KMS-11 (cell line): ENCODE measurements around the gene FOXO3.
A peak's percentile ranks its signal among the peaks of the same experiment; 100 is the strongest.

Experiments
- H2AFZ ChIP-seq: fragments of 200-600 bp; sonication (generic); 2 replicates; pipeline ENCODE4 v1.6.1; 2016; ENCODE audit warnings: antibody characterized with exemption, mixed run types, low read depth
- H3K27ac ChIP-seq: fragments of 200-600 bp; sonication (generic); 2 replicates; pipeline ENCODE4 v1.6.1; 2016; ENCODE audit warnings: mild to moderate bottlenecking, mixed run types
- H3K27me3 ChIP-seq: fragments of 200-600 bp; sonication (generic); 2 replicates; pipeline ENCODE4 v1.6.1; 2017; ENCODE audit warnings: mild to moderate bottlenecking, low read depth, mixed run types, moderate library complexity; ENCODE audit not compliant: insufficient read depth
- H3K36me3 ChIP-seq: fragments of 200-600 bp; sonication (generic); 2 replicates; pipeline ENCODE4 v1.6.1; 2017; ENCODE audit warnings: mild to moderate bottlenecking, mixed run types; ENCODE audit not compliant: insufficient read depth
- H3K4me1 ChIP-seq: fragments of 200-600 bp; sonication (generic); 2 replicates; pipeline ENCODE4 v1.6.1; 2016; ENCODE audit warnings: mild to moderate bottlenecking, low read depth, mixed run types; ENCODE audit not compliant: poor library complexity, severe bottlenecking
- H3K4me2 ChIP-seq: fragments of 200-600 bp; sonication (generic); 2 replicates; pipeline ENCODE4 v1.7.0; 2016; ENCODE audit warnings: mild to moderate bottlenecking, mixed run types
- H3K4me3 ChIP-seq: fragments of 200-600 bp; sonication (generic); IDR thresholded peaks from 2 replicates; pipeline ENCODE4 v1.6.1; 2017; ENCODE audit warnings: low read depth, low read length, mixed read lengths; ENCODE audit not compliant: insufficient read depth
- H3K79me2 ChIP-seq: fragments of 200-600 bp; sonication (generic); 2 replicates; pipeline ENCODE4 v1.6.1; 2016; ENCODE audit warnings: low read depth, mixed run types; ENCODE audit not compliant: insufficient read depth
- H3K9ac ChIP-seq: fragments of 200-600 bp; sonication (generic); 2 replicates; pipeline ENCODE4 v1.6.1; 2016; ENCODE audit warnings: mild to moderate bottlenecking, mixed run types
- H4K20me1 ChIP-seq: fragments of 200-600 bp; sonication (generic); 2 replicates; pipeline ENCODE4 v1.6.1; 2016; ENCODE audit warnings: mild to moderate bottlenecking, mixed run types; ENCODE audit not compliant: insufficient read depth
- CTCF ChIP-seq: fragments of 200-600 bp; sonication (generic); conservative IDR thresholded peaks from 2 replicates; pipeline ENCODE4 v1.6.1; 2017; ENCODE audit warnings: low read depth, mild to moderate bottlenecking, antibody characterized with exemption, low read length, moderate library complexity, mixed read lengths

FOXO3 gene

GRCh38 chr6:108588586-108588985 is 27.9 kb downstream of the FOXO3 start:
- Histone ChIP-seq H3K4me2 (peak overlapping the region; percentile 66), H3K4me3 (no peak overlapping the region), H3K4me1 (peaks cover 98% of the 10 kb centered on the region), H4K20me1 (peaks cover 10% of the 10 kb centered on the region; the same call in 1 of the 2 replicates), H2AFZ (no peak overlapping the region), H3K27ac (peak overlapping the region; percentile 99), H3K9ac (peak overlapping the region; percentile 87; the same call in 1 of the 2 replicates), H3K79me2 (peaks cover 96% of the 10 kb centered on the region), H3K36me3 (no peaks in the 10 kb centered on the region), H3K27me3 (no peaks in the 10 kb centered on the region)
- TF ChIP-seq CTCF: no peak

GRCh38 chr6:108589244-108589791 is 28.6 kb downstream of the FOXO3 start:
- no peaks in the 10 kb centered on the region for H3K36me3 ChIP-seq
- peak overlapping the region; percentile 99 for H3K27ac ChIP-seq
- peaks cover 96% of the 10 kb centered on the region for H3K79me2 ChIP-seq
- peaks cover 98% of the 10 kb centered on the region for H3K4me1 ChIP-seq
- TF ChIP-seq CTCF: no peak
- H3K4me3 ChIP-seq: no peak overlapping the region
- no peak overlapping the region for H2AFZ ChIP-seq
- peaks cover 8% of the 10 kb centered on the region; the same call in 1 of the 2 replicates for H4K20me1 ChIP-seq
- peak overlapping the region; percentile 87 for H3K9ac ChIP-seq
- H3K27me3 ChIP-seq: no peaks in the 10 kb centered on the region
- H3K4me2 ChIP-seq: peak overlapping the region; percentile 66

- peak overlapping the region; percentile 66 for H3K4me2 ChIP-seq
- TF ChIP-seq CTCF: no peak
These were observed 30.5 kb downstream of the FOXO3 start for GRCh38 chr6:108591040-108591816.

GRCh38 chr6:108592371-108593337 is 31.9 kb downstream of the FOXO3 start:
- H2AFZ ChIP-seq: no peak overlapping the region
- H3K4me3 ChIP-seq: no peak overlapping the region
- H4K20me1 ChIP-seq: no peaks in the 10 kb centered on the region
- peak overlapping the region; percentile 87 for H3K9ac ChIP-seq
- peak overlapping the region; percentile 99 for H3K27ac ChIP-seq
- no peaks in the 10 kb centered on the region for H3K27me3 ChIP-seq
- peaks cover 99% of the 10 kb centered on the region for H3K79me2 ChIP-seq
- H3K4me2 ChIP-seq: peak overlapping the region; percentile 66
- peaks cover 100% of the 10 kb centered on the region for H3K4me1 ChIP-seq
- no peak for TF ChIP-seq CTCF
- no peaks in the 10 kb centered on the region for H3K36me3 ChIP-seq

More at GRCh38 chr6:108591040-108591816, 30.5 kb downstream of the FOXO3 start:
- Histone ChIP-seq H3K79me2 (peaks cover 98% of the 10 kb centered on the region), H3K27ac (peak overlapping the region; percentile 99), H3K9ac (peak overlapping the region; percentile 87), H3K36me3 (no peaks in the 10 kb centered on the region), H2AFZ (no peak overlapping the region), H3K4me1 (peaks cover 100% of the 10 kb centered on the region), H3K27me3 (no peaks in the 10 kb centered on the region), H4K20me1 (0 out of 2 replicates have a peak, but pooled peaks cover 4% of the 10 kb centered on the region), H3K4me3 (no peak overlapping the region)
